Endothelial cell of umbilical vein (primary cell): ENCODE data around the gene RRM1. TPM values are rescaled to one million over a fixed set of nuclear protein-coding genes. Genes with fewer than 3 reads are reported as not detected.
A peak's percentile ranks its signal among the peaks of the same experiment; 100 is the strongest.

Source experiments
- BruUV-seq: library from RNA; stranded (reverse); fragments of 400-500 nt; replicated peaks from 2 replicates; lab custom pipeline; 2021; lab: Mats Ljungman, UMichigan
- CTCF ChIA-PET: fragments of 300-600, 350-600 bp; sonication (Branson Sonifier 250); formaldehyde crosslinking; loops from one replicate; lab custom pipeline; 2021; ENCODE audit warnings: antibody characterized with exemption, inconsistent platforms; lab: Charles Lee
- POLR2A ChIA-PET: fragments of 300-600, 350-600 bp; sonication (Branson Sonifier 250); formaldehyde crosslinking; loops from one replicate; lab custom pipeline; 2021; ENCODE audit warnings: antibody characterized with exemption, inconsistent platforms; lab: Charles Lee
- DNase-seq: peaks from one replicate; pipeline ENCODE4 v3.0.0-alpha.2; 2011; ENCODE audit warnings: low read depth, low spot score
- FAIRE-seq: peaks from 2 replicates; lab custom pipeline; 2011; peaks lifted over from hg19 to GRCh38; lab: Jason Lieb, UNC
- H2AFZ ChIP-seq: 2 replicates; pipeline ENCODE4 v1.6.0; 2012; ENCODE audit warnings: low read depth, low read length, control low read depth, inconsistent platforms
- H3K27ac ChIP-seq: 2 replicates; pipeline ENCODE4 v1.5.1; 2011; ENCODE audit warnings: low read depth, mild to moderate bottlenecking, control low read depth, low read length, moderate library complexity; ENCODE audit not compliant: insufficient read depth
- H3K27me3 ChIP-seq, 2 experiments: 2 replicates each; pipeline versions ENCODE4 v1.6.0 to v1.6.1; 2011; ENCODE audit warnings: low read length in 2 of 2, mixed read lengths in 1 of 2; ENCODE audit not compliant: control insufficient read depth in 2 of 2, insufficient read depth in 2 of 2
- H3K36me3 ChIP-seq, 2 experiments: 2 replicates in 1 of 2; 3 replicates in 1 of 2; pipeline ENCODE4 v1.5.1; 2011; ENCODE audit warnings: low read length in 2 of 2, mild to moderate bottlenecking in 1 of 2, moderate library complexity in 1 of 2; ENCODE audit not compliant: control insufficient read depth in 2 of 2, insufficient read depth in 2 of 2; ENCODE audit errors: extremely low read depth in 1 of 2
- H3K4me1 ChIP-seq: 3 replicates; pipeline ENCODE4 v1.5.1; 2011; ENCODE audit warnings: mild to moderate bottlenecking, low read length; ENCODE audit not compliant: control insufficient read depth, insufficient read depth; ENCODE audit errors: extremely low read depth
- H3K4me2 ChIP-seq: 2 replicates; pipeline ENCODE4 v1.6.1; 2011; ENCODE audit warnings: low read length, control low read depth, mixed read lengths; ENCODE audit not compliant: insufficient read depth
- H3K4me3 ChIP-seq, 3 experiments: fragments of 200-600 bp in 1 of 3; sonication (generic), shearing (Covaris generic) in 1 of 3; replicated peaks in 1 of 3; 2 replicates each; pipeline ENCODE4 v1.5.1; 2011 to 2016; ENCODE audit warnings: control low read depth in 3 of 3, low read length in 3 of 3, mild to moderate bottlenecking in 2 of 3, inconsistent platforms in 1 of 3, low read depth in 1 of 3, moderate library complexity in 1 of 3; ENCODE audit not compliant: insufficient read depth in 1 of 3
- H3K79me2 ChIP-seq: 2 replicates; pipeline ENCODE4 v1.6.0; 2012; ENCODE audit warnings: low read length, inconsistent platforms; ENCODE audit not compliant: control insufficient read depth, insufficient read depth
- H3K9ac ChIP-seq: replicated peaks from 2 replicates; pipeline ENCODE3; 2011; ENCODE audit warnings: low read length, control low read depth; ENCODE audit not compliant: insufficient read depth; ENCODE audit errors: extremely low read depth
- H3K9me1 ChIP-seq: replicated peaks from 3 replicates; pipeline ENCODE4 v1.6.0; 2011; ENCODE audit warnings: mild to moderate bottlenecking, low read length; ENCODE audit not compliant: control insufficient read depth, insufficient read depth; ENCODE audit errors: extremely low read depth
- H3K9me3 ChIP-seq: replicated peaks from 2 replicates; pipeline ENCODE4 v1.5.1; 2012; ENCODE audit warnings: low read length, inconsistent platforms; ENCODE audit not compliant: control insufficient read depth, insufficient read depth
- H4K20me1 ChIP-seq: replicated peaks from 2 replicates; pipeline ENCODE3; 2011; ENCODE audit warnings: mild to moderate bottlenecking, low read length; ENCODE audit not compliant: control insufficient read depth, insufficient read depth; ENCODE audit errors: extremely low read depth
- EZH2 ChIP-seq: IDR thresholded peaks from 2 replicates; pipeline ENCODE4 v1.6.1; 2012; ENCODE audit warnings: borderline replicate concordance, low read depth, mild to moderate bottlenecking, moderate library complexity, low read length, inconsistent platforms; ENCODE audit not compliant: severe bottlenecking
- FOS ChIP-seq: IDR thresholded peaks from 2 replicates; pipeline ENCODE4 v1.6.1; 2011; ENCODE audit warnings: mild to moderate bottlenecking, low read length, moderate library complexity, borderline replicate concordance; ENCODE audit not compliant: insufficient read depth
- GATA2 ChIP-seq: IDR thresholded peaks from 2 replicates; pipeline ENCODE4 v1.7.0; 2011; ENCODE audit warnings: low read depth, mild to moderate bottlenecking, moderate library complexity, mixed read lengths, low read length; ENCODE audit not compliant: insufficient read length, insufficient read depth
- JUN ChIP-seq: IDR thresholded peaks from 2 replicates; pipeline ENCODE4 v1.6.1; 2011; ENCODE audit warnings: borderline replicate concordance, low read depth; ENCODE audit not compliant: insufficient read length, insufficient read depth
- MYC ChIP-seq: IDR thresholded peaks from one replicate; pipeline ENCODE4 v1.6.1; 2011; ENCODE audit warnings: mild to moderate bottlenecking, low read depth, low read length
- POLR2A ChIP-seq: IDR thresholded peaks from 2 replicates; pipeline ENCODE4 v1.6.1; 2012; ENCODE audit warnings: low read depth, mild to moderate bottlenecking, control low read depth, low read length
- POLR2AphosphoS5 ChIP-seq: IDR thresholded peaks from 2 replicates; pipeline ENCODE4 v1.6.1; 2012; ENCODE audit warnings: low read depth, mild to moderate bottlenecking, control low read depth, low read length, moderate library complexity; ENCODE audit not compliant: insufficient read depth
- dilution Hi-C: fragments of 300-500 bp; cut with MboI; formaldehyde crosslinking; loops from one replicate; pipeline ENCODE4 v1.15.0; 2019; ENCODE audit warnings: low sequenced_read_pairs; ENCODE audit not compliant: extremely low pct_ligation_motif_present
- intact Hi-C: fragments of 100-400 bp; cut with micrococcal nuclease; formaldehyde crosslinking; loops from one replicate; pipeline ENCODE4 v1.10.0; 2022
- polyA plus RNA-seq, 4 experiments: library from polyadenylated mRNA; depleted of rRNA in 3 of 4; stranded (reverse) in 3 of 4; unstranded in 1 of 4; fragments of >200 nt; gene quantifications; 2 replicates each; pipeline versions ENCODE4 v1.2.1 to v1.2.3, GENCODE V29; 2011 to 2012; ENCODE audit warnings: missing spikeins in 1 of 4
- total RNA-seq: library from RNA; stranded (reverse); gene quantifications from 2 replicates; pipeline ENCODE4 v1.2.3, GENCODE V29; 2021
- TF ChIP-seq, protein P1 (sequence below), 2 donors: IDR thresholded peaks; 1 replicate in 1 of 2; 2 replicates in 1 of 2; pipeline ENCODE4 v1.5.1; 2011; ENCODE audit warnings: low read length in 2 of 2, mild to moderate bottlenecking in 2 of 2, moderate library complexity in 2 of 2, control low read depth in 1 of 2, inconsistent platforms in 1 of 2, low read depth in 1 of 2; ENCODE audit not compliant: insufficient read depth in 1 of 2; ENCODE audit errors: extremely low read depth in 1 of 2
- TF ChIP-seq, protein P2 (sequence below): IDR thresholded peaks from 2 replicates; pipeline ENCODE4 v1.6.1; 2011; ENCODE audit not compliant: insufficient read depth, insufficient read length

The RRM1 gene
- total and polyA plus RNA-seq, 2 donors (not counting 3 experiments of a cell fraction or from before 2014, with no cell fraction given), result 55.3 to 112 TPM

DNA sequence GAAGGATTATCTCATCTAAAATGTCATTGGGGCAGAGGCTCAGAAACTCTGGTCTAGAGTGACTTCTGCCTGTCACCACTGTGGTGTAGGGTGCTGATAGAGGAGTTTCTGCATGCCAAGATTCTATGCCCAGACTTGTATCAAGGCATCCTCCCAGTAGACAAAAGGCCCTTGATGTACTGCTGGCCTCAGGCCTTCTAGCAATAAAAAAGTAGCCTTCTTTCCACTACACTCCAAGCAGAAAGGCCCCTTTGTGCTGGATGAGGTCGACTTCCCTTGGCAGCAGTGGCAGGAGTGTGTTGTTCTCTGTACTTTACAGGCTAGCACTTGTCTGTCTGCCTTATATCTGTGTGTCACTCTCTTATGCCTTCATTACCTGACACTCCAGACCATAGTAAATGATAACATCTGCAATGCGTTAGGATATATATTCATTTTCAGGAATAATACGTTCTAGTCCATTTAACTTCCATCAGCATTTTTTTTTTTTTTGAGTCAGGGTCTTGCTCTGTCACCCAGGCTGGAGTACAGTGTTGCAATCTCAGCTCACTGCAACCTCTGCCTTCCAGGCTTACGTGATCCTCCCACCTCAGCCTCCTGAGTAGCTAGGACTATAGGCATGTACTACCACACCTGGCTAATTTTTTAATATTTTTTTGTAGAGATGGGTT lies 49.5 kb upstream of the RRM1 start:
- no peak for FAIRE-seq
- Histone ChIP-seq H3K4me2 (no peak overlapping the region), H3K79me2 (no peaks in the 10 kb centered on the region), H3K27ac (no peak overlapping the region), H3K4me1 (peaks cover 3% of the 10 kb centered on the region), H3K27me3 (no peaks in the 10 kb centered on the region), H4K20me1 (no peaks in the 10 kb centered on the region), H2AFZ (no peak overlapping the region), H3K9me1 (no peaks in the 10 kb centered on the region), H3K36me3 (no peaks in the 10 kb centered on the region), H3K9ac (no peak overlapping the region), H3K4me3 (no peak overlapping the region), H3K9me3 (no peaks in the 10 kb centered on the region)
- DNase-seq, result peak; percentile 27
- TF ChIP-seq GATA2 (no peak), JUN (no peak), POLR2AphosphoS5 (no peak), EZH2 (no peak), MYC (no peak), POLR2A (no peak), FOS (no peak)
- TF ChIP-seq, protein P1, sequence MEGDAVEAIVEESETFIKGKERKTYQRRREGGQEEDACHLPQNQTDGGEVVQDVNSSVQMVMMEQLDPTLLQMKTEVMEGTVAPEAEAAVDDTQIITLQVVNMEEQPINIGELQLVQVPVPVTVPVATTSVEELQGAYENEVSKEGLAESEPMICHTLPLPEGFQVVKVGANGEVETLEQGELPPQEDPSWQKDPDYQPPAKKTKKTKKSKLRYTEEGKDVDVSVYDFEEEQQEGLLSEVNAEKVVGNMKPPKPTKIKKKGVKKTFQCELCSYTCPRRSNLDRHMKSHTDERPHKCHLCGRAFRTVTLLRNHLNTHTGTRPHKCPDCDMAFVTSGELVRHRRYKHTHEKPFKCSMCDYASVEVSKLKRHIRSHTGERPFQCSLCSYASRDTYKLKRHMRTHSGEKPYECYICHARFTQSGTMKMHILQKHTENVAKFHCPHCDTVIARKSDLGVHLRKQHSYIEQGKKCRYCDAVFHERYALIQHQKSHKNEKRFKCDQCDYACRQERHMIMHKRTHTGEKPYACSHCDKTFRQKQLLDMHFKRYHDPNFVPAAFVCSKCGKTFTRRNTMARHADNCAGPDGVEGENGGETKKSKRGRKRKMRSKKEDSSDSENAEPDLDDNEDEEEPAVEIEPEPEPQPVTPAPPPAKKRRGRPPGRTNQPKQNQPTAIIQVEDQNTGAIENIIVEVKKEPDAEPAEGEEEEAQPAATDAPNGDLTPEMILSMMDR (IDR thresholded peaks at IDR 0.05; ENCODE audit: extremely low read depth in 1 of 2, insufficient read depth in 1 of 2, low read depth in 1 of 2, low read length in 2 of 2), result no peak
- TF ChIP-seq, protein P2, sequence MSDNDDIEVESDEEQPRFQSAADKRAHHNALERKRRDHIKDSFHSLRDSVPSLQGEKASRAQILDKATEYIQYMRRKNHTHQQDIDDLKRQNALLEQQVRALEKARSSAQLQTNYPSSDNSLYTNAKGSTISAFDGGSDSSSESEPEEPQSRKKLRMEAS, result no peak
- no TSS peak for BruUV-seq
- dilution Hi-C loops (no loop called here), intact Hi-C loops (no loop called here)
- ChIA-PET CTCF (interaction anchor here (0.9 to 6.7 kb wide), 3 partner anchors 13 to 205 kb away, joined by 3 to 38 read pairs (median 5); partner anchors contain the start of genes RHOG and STIM1), POLR2A (no interaction called here)
